ENCODE data around the gene DSCAM. TPM values are rescaled to one million over a fixed set of nuclear protein-coding genes. Genes with fewer than 3 reads are reported as not detected.
"Not testable (repeated sequence)": the region's sequence is repeated elsewhere in the genome, so short reads cannot be mapped to it uniquely, and the experiment has no call there.

Gene DSCAM
- total RNA-seq, 2 donors from 2014 or later, result not detected

DNA sequence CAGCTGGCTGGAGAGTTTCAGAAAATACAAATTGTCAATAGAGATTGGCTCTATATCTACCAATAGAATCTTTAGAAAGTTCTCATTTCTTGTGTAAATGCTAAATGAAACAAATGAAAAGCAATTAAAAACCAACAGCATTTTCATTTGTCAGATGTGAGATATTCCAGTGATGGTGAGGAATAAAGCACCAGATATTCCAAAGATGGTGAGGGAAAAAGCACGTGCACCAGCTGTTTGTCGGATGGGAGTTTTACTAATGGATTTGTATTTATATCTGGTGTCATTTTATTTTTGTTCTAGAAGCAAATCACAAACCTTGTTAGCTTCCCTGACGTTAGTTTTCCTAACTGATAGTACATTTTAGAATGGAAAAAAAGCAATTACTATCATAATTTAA lies 790.9 kb downstream of the DSCAM start:
- Mint-ChIP-seq H3K27ac (no peak overlapping the region), H3K4me3 (no peak overlapping the region), H3K27me3 (no peaks in the 10 kb centered on the region), H3K9me3 (peaks cover 5% of the 10 kb centered on the region), H3K36me3 (no peaks in the 10 kb centered on the region), H3K4me1 (ENCODE audit: low read depth in 2 of 2) (no peaks in the 10 kb centered on the region)
- ATAC-seq (no peak), DNase-seq (ENCODE audit: low spot score) (no peak)

DNA sequence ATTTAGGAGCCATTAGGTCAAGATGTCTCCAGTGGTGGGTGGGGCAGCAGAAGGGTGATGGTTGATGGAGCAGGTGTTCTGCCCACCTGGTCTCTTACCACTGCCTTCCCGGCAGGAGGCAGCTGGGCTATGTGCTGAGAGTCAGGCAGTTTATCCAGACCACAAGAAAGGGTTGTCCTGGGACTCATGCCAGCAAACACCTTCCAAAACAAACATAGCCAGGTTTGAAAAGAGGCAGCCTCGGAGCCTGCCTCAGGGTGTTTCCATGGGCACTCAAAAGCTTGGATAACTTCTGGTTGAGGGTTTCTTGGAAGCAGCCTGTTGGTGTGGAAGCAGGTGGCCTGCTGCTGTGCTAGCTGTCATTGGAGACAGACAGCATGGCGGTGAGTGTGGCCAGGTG lies 792.6 kb downstream of the DSCAM start:
- H3K4me1 Mint-ChIP-seq (ENCODE audit: low read depth in 2 of 2), result no peaks in the 10 kb centered on the region
- ATAC-seq (no peak), DNase-seq (ENCODE audit: low spot score) (no peak)
- H3K27ac Mint-ChIP-seq, result no peak overlapping the region
- H3K4me3 Mint-ChIP-seq, result no peak overlapping the region
- H3K27me3 Mint-ChIP-seq, result no peaks in the 10 kb centered on the region
- no peaks in the 10 kb centered on the region for H3K36me3 Mint-ChIP-seq
- peaks cover 5% of the 10 kb centered on the region for H3K9me3 Mint-ChIP-seq

DNA sequence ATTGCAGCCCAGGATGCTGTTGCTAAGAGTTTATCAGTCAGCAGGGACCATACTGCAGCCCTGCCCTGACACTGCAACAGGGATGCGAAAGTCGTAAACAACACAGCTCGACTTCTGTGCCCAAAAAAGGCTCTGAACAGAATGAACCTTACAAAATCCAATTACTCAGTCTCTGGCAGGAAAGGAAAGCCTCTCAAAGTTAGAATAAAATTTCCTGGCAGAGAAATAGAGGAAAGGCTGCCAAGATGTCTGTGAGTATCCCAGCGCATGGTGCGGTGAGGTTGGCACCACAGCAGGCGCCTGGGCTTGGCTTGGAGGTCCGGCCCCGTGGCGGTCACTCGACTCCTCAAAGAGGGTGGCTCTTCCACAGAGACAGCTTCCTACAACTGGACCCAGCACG lies 794.0 kb downstream of the DSCAM start:
- Mint-ChIP-seq H3K9me3 (peaks cover 2% of the 10 kb centered on the region), H3K4me3 (no peak overlapping the region), H3K27ac (no peak overlapping the region), H3K27me3 (no peaks in the 10 kb centered on the region), H3K36me3 (no peaks in the 10 kb centered on the region), H3K4me1 (ENCODE audit: low read depth in 2 of 2) (no peaks in the 10 kb centered on the region)
- DNase-seq (ENCODE audit: low spot score) (no peak), ATAC-seq (no peak)

DNA sequence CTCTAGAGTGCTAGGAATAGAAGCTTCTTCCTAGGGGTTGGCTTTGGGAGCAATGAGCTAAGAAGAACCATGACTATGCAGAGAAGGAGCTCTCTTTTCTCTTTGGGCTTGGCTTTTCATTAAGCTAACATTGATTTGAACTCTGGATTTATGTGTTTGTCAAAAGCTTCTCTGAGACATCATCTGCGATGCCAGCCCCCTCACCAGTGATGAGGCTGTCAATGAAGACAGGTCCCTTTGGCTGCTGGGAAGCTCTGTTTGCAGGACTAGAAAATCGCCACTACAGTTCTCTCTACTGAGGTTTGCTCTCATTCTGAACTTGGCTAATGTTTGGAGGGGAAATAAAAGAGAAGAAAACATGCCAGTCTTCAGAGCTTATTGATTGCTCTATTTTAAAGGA lies 794.7 kb downstream of the DSCAM start:
- Mint-ChIP-seq H3K4me3 (no peak overlapping the region), H3K36me3 (no peaks in the 10 kb centered on the region), H3K9me3 (peaks cover 2% of the 10 kb centered on the region), H3K4me1 (ENCODE audit: low read depth in 2 of 2) (no peaks in the 10 kb centered on the region), H3K27me3 (no peaks in the 10 kb centered on the region), H3K27ac (no peak overlapping the region)
- DNase-seq (ENCODE audit: low spot score) (no peak), ATAC-seq (no peak)

DNA sequence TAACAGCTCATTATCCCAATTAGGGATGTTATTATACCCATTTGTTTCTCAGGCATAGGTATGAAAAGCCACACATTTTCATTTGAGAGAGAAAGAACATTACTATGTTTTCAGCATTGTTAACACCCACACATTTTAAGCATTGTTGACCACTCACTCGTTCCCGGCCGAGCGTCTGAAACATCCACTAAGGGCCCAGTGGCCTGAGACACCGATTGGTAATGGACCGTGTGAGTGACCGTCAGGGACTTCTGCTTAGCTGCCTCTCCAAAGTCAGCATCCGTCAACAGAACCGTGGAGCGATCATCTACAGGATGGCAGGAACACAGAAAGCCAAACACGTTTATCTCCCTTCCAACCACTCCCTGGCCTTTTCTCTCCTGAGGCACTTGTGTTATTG lies 795.2 kb downstream of the DSCAM start:
- no peak overlapping the region for H3K27ac Mint-ChIP-seq
- H3K36me3 Mint-ChIP-seq, result no peaks in the 10 kb centered on the region
- ATAC-seq (no peak), DNase-seq (ENCODE audit: low spot score) (no peak)
- H3K9me3 Mint-ChIP-seq, result peaks cover 2% of the 10 kb centered on the region
- H3K27me3 Mint-ChIP-seq, result no peaks in the 10 kb centered on the region
- no peak overlapping the region for H3K4me3 Mint-ChIP-seq
- no peaks in the 10 kb centered on the region for H3K4me1 Mint-ChIP-seq (ENCODE audit: low read depth in 2 of 2)

DNA sequence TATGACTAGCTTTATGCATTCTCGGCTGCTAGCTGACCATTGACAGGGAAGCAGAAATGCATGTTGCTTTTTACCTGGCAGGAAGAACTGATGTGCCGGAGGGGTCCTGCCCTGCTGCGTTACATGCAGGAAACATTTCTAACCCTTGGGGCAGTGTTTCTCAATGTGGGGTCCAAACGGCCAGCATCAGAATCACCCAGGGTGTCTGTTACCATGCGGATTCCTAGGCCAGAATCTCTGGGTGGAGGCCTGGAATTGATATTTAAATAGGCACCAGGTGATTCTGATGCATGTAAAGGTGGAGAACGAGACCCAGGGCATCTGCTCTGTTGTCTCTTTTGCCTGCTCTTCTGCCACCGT lies 797.0 kb downstream of the DSCAM start:
- Mint-ChIP-seq H3K27me3 (no peaks in the 10 kb centered on the region), H3K4me1 (ENCODE audit: low read depth in 2 of 2) (no peaks in the 10 kb centered on the region), H3K9me3 (peaks cover 2% of the 10 kb centered on the region), H3K27ac (no peak overlapping the region), H3K4me3 (no peak overlapping the region), H3K36me3 (no peaks in the 10 kb centered on the region)
- ATAC-seq (no peak), DNase-seq (ENCODE audit: low spot score) (no peak)

DNA sequence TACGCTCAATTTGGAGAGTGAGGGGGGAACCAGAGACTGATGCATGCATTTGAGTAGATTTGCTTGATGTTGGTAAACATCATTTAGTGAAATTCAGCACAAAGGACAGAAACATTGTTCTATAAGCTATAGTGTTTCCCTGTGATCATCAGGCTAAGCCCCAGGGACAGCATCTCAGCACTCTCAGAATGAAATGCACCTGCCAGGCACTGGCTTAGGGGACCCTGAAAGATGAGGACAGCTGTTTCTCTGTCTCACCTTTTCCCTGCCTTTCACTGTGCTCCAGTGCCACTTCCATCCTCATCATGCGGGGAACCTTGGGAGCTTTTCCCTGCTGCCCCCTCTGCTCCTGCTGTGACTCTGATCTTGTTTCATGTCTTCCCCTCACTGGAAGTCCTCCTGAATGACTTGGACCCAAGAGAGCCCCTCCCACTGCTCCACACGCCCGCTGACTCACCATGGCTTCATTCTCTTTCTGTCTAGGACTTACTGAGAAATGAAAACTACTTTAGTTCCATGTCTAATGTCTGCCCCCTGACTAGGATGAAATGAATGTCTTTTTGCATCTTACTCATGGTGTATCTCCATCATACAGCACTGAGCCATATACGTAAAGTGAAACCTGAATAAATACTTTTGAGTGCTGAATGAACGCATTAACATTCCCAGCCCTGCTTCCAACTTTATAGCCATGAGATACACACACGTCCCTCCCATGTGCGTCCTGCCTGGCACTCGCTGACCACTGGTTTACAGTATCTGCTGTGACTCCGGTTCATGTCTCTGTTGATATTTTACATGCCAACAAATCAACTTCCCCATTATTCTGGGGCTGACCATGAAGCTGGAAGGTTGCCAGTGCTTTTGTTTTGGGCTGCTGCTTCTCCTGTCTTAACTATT lies 797.7 kb downstream of the DSCAM start:
- H3K27ac Mint-ChIP-seq, result no peak overlapping the region
- no peaks in the 10 kb centered on the region for H3K36me3 Mint-ChIP-seq
- DNase-seq (ENCODE audit: low spot score), result no peak
- H3K4me3 Mint-ChIP-seq, result no peak overlapping the region
- no peaks in the 10 kb centered on the region for H3K9me3 Mint-ChIP-seq
- no peaks in the 10 kb centered on the region for H3K4me1 Mint-ChIP-seq (ENCODE audit: low read depth in 2 of 2)
- ATAC-seq, result no peak
- no peaks in the 10 kb centered on the region for H3K27me3 Mint-ChIP-seq

DNA sequence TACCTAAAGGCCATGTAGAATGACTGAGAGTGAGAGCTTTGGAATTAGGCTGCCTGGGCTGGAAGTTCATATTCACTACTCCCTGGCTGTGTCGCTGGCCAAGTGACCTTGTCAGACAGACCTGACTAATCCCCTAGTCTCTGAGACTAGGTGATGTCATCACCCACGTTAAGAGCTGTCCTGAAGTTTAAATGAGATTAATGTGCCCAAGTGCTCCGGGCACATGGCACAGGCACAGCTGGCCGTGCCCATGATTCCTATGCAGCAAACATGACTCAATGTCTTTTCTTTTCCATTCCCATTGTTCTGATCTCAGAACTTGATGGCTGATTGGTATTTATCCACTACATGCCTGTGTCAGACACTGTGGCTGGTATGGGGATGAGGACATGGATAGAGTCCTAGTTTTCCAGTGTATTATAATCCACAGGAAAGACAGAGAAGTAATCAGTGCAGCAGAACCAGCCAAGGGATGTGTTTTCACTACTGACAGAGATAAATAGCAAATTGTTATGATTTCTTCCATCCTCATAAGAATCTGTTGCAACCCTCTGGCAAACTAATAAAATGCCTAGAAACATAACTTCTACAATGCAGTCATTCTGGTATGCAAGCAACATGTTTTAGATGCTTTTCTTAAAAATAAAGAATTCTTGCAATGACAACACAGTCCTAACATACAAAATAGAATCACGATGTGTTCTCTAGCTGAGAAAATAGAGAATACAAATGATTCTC lies 798.8 kb downstream of the DSCAM start:
- Mint-ChIP-seq H3K4me1 (ENCODE audit: low read depth in 2 of 2) (no peaks in the 10 kb centered on the region), H3K36me3 (no peaks in the 10 kb centered on the region), H3K27ac (no peak overlapping the region), H3K4me3 (no peak overlapping the region), H3K9me3 (no peaks in the 10 kb centered on the region), H3K27me3 (no peaks in the 10 kb centered on the region)
- ATAC-seq (no peak), DNase-seq (ENCODE audit: low spot score) (no peak)

DNA sequence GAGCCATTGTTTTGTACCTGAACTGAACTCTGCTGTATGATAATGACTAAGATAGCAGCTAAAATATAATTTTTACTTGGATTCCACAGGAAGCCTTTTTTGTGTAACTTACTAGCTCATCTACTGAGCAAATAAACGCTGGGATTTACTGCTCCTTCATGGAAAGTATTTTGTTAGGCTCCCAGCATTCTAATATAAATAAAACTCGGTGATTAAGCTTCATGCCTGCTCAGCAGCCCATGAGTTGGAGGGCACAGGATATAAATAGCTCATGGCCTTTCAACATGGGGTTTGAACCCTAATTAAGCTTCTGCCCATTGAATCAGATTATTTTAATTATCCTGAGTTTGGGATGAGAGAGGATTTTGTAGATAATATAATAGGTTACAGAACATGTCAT lies 799.7 kb downstream of the DSCAM start:
- Mint-ChIP-seq H3K4me3 (no peak overlapping the region), H3K4me1 (ENCODE audit: low read depth in 2 of 2) (no peaks in the 10 kb centered on the region), H3K27ac (no peak overlapping the region), H3K9me3 (no peaks in the 10 kb centered on the region), H3K27me3 (no peaks in the 10 kb centered on the region), H3K36me3 (no peaks in the 10 kb centered on the region)
- ATAC-seq, result no peak
- DNase-seq (ENCODE audit: low spot score), result no peak

DNA sequence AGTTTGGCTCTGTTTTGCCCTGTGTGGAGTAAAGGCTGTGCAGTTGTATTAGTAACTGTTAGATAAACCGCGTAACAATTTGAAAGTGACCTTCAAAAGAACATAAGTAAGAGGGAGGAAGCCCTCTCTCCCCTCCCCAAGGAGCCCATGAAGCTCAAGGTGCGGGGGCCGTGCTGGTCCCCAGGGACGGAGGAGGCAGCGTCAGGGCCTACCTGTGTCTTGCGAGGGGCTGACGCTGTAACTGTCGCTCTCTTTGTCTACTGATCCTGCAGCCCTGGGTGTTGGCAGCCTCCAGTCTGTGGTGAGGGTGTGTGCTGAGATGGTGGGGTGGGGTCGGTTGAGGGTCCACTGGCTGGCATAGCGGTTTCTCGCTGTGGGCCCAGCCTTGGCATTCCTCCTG lies 803.1 kb downstream of the DSCAM start:
- H3K27ac Mint-ChIP-seq, result no peak overlapping the region
- H3K4me3 Mint-ChIP-seq, result no peak overlapping the region
- no peaks in the 10 kb centered on the region for H3K9me3 Mint-ChIP-seq

DNA sequence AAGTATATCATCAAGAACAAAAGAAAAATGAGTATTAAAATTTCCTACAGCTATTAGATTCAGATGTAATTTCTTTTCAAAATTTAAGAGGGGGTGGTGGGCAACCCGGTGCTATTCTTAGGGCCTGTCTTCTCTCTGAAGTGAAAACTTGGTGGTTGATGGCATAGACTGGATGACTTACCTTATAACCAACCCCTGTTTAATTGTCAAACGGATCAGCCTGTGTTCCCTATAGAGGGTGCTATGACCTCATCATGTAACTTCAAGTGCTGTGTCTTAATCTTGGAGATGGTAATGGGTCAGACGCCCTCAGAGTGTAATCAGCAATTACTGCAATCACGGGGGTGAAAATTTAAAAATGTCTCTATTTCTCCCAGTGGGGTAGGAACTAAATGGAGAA lies 803.5 kb downstream of the DSCAM start:
- H3K27me3 Mint-ChIP-seq, result no peaks in the 10 kb centered on the region
- DNase-seq (ENCODE audit: low spot score), result no peak
- H3K9me3 Mint-ChIP-seq, result no peaks in the 10 kb centered on the region
- H3K27ac Mint-ChIP-seq, result no peak overlapping the region
- no peak overlapping the region for H3K4me3 Mint-ChIP-seq
- no peaks in the 10 kb centered on the region for H3K4me1 Mint-ChIP-seq (ENCODE audit: low read depth in 2 of 2)
- no peaks in the 10 kb centered on the region for H3K36me3 Mint-ChIP-seq
- no peak for ATAC-seq

More for the DNA sequence above, 803.1 kb downstream of the DSCAM start:
- DNase-seq (ENCODE audit: low spot score) (no peak), ATAC-seq (no peak)
- no peaks in the 10 kb centered on the region for H3K27me3 Mint-ChIP-seq
- H3K36me3 Mint-ChIP-seq, result no peaks in the 10 kb centered on the region
- no peaks in the 10 kb centered on the region for H3K4me1 Mint-ChIP-seq (ENCODE audit: low read depth in 2 of 2)

DNA sequence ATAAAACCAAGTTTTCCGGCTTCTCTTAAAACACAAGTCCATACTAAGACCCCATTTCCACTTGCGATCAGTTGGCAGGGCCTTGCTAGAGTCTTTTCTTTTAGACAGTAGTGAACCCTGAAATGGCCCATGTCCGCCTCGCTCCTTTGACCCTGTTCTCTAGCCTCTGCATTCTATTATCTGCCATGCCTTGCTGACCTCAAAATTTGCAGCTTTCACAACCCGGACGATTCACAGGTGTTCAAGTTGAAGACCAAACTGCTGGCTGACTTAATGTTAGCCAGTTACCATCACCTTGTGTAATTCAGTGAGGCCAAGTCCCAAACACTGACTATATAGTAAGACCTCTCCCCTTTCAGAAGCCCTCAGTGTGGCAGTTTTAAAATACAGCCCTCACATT lies 805.5 kb downstream of the DSCAM start:
- no peak overlapping the region for H3K27ac Mint-ChIP-seq
- no peaks in the 10 kb centered on the region for H3K9me3 Mint-ChIP-seq
- H3K27me3 Mint-ChIP-seq, result no peaks in the 10 kb centered on the region
- H3K4me1 Mint-ChIP-seq (ENCODE audit: low read depth in 2 of 2), result no peaks in the 10 kb centered on the region
- ATAC-seq (no peak), DNase-seq (ENCODE audit: low spot score) (no peak)
- H3K36me3 Mint-ChIP-seq, result no peaks in the 10 kb centered on the region
- no peak overlapping the region for H3K4me3 Mint-ChIP-seq

DNA sequence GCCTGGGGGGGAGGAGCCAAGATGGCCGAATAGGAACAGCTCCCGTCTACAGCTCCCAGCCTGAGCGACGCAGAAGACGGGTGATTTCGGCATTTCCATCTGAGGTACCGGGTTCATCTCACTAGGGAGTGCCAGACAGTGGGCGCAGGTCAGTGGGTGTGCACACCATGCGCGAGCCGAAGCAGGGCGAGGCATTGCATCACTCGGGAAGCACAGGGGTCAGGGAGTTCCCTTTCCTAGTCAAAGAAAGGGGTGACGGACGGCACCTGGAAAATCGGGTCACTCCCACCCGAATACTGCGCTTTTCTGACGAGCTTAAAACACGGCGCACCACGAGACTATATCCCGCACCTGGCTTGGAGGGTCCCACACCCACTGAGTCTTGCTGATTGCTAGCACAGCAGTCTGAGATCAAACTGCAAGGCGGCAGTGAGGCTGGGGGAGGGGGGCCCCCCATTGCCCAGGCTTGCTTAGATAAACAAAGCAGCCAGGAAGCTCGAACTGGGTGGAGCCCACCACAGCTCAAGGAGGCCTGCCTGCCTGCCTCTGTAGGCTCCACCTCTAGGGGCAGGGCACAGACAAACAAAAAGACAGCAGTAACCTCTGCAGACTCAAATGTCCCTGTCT lies 813.7 kb downstream of the DSCAM start:
- not testable (repeated sequence) for H3K27me3 Mint-ChIP-seq

DNA sequence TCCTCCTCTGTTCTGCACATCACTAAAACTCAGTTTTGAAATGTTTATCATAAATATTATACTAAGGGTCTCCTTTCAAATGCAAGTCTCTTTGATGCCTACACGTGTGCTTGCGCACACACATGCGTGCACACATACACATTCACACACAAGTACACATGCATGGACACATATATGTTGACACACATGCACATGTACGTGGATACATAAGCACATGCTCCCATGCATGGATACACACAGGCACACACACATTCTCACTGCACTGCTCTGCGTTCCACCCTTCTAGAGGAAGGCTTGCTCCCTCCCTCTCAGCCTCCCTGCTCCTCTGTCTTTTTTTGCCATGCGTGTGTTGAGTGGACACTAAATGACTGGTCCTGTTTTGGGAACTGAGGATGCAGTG lies 817.1 kb downstream of the DSCAM start:
- DNase-seq (ENCODE audit: low spot score) (no peak), ATAC-seq (no peak)
- Mint-ChIP-seq H3K4me1 (ENCODE audit: low read depth in 2 of 2) (no peaks in the 10 kb centered on the region), H3K27ac (no peak overlapping the region), H3K9me3 (peaks cover 8% of the 10 kb centered on the region), H3K36me3 (no peaks in the 10 kb centered on the region), H3K27me3 (no peaks in the 10 kb centered on the region), H3K4me3 (no peak overlapping the region)

More for the DNA sequence above, 813.7 kb downstream of the DSCAM start:
- H3K4me1 Mint-ChIP-seq (ENCODE audit: low read depth in 2 of 2); ATAC-seq; H3K36me3 Mint-ChIP-seq; DNase-seq (ENCODE audit: low spot score); H3K4me3 Mint-ChIP-seq; H3K9me3 Mint-ChIP-seq; H3K27ac Mint-ChIP-seq: not testable (repeated sequence)
